ENCODE data around the gene MKKS. TPM values are rescaled to one million over a fixed set of nuclear protein-coding genes. Genes with fewer than 3 reads are reported as not detected.

The MKKS gene
- total and polyA plus RNA-seq, 2 of the 13 experiments (the other 11 are each of a cell fraction or from before 2014, with no cell fraction given) = 26.7 to 34.5 TPM

DNA sequence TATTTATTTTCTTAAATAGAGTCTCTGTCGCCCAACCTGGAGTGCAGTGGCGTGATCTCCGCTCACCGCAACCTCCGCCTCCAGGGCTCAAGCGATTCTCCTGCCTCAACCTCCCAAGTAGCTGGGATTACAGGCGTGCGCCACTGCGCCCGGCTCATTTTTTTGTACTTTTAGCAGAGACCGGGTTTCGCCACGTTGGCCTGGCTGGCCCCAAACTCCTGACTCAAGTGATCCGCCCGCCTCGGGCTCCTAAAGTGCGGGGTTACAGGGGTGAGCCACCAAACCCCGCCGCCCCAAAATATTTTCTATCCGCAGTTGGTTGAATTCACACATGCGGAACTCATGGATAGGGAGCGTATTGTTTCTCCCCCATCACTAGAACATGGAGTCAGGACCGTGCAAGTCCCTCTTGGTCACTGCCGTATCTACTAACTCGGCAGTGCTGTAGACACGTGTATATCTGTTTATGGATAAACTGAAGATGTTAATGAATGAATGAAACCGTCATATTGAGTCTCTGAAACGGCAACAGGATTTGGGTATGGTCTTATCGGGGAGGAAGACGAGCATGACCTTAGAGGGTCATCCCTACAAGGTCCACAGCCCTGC, 904 bp downstream of the MKKS start (continued):
- TF ChIP-seq, protein P1, sequence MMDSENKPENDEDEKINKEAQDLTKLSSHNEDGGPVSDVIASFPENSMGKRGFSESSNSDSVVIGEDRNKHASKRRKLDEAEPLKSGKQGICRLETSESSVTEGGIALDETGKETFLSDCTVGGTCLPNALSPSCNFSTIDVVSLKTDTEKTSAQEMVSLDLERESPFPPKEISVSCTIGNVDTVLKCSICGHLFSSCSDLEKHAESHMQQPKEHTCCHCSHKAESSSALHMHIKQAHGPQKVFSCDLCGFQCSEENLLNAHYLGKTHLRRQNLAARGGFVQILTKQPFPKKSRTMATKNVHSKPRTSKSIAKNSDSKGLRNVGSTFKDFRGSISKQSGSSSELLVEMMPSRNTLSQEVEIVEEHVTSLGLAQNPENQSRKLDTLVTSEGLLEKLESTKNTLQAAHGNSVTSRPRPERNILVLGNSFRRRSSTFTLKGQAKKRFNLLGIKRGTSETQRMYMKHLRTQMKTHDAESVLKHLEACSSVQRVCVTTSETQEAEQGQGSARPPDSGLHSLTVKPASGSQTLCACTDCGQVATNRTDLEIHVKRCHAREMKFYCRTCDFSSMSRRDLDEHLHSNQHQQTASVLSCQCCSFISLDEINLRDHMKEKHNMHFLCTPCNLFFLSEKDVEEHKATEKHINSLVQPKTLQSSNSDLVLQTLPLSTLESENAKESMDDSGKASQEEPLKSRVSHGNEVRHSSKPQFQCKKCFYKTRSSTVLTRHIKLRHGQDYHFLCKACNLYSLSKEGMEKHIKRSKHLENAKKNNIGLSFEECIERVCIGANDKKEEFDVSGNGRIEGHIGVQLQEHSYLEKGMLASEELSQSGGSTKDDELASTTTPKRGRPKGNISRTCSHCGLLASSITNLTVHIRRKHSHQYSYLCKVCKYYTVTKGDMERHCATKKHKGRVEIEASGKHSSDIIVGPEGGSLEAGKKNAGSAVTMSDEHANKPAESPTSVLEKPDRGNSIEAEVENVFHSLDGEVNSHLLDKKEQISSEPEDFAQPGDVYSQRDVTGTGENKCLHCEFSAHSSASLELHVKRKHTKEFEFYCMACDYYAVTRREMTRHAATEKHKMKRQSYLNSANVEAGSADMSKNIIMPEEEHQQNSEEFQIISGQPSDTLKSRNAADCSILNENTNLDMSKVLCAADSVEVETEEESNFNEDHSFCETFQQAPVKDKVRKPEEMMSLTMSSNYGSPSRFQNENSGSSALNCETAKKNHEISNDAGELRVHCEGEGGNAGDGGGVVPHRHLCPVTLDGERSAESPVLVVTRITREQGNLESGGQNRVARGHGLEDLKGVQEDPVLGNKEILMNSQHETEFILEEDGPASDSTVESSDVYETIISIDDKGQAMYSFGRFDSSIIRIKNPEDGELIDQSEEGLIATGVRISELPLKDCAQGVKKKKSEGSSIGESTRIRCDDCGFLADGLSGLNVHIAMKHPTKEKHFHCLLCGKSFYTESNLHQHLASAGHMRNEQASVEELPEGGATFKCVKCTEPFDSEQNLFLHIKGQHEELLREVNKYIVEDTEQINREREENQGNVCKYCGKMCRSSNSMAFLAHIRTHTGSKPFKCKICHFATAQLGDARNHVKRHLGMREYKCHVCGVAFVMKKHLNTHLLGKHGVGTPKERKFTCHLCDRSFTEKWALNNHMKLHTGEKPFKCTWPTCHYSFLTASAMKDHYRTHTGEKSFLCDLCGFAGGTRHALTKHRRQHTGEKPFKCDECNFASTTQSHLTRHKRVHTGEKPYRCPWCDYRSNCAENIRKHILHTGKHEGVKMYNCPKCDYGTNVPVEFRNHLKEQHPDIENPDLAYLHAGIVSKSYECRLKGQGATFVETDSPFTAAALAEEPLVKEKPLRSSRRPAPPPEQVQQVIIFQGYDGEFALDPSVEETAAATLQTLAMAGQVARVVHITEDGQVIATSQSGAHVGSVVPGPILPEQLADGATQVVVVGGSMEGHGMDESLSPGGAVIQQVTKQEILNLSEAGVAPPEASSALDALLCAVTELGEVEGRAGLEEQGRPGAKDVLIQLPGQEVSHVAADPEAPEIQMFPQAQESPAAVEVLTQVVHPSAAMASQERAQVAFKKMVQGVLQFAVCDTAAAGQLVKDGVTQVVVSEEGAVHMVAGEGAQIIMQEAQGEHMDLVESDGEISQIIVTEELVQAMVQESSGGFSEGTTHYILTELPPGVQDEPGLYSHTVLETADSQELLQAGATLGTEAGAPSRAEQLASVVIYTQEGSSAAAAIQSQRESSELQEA (CRISPR knock-in tag; IDR thresholded peaks at IDR 0.05; ENCODE audit: not compliant biosample characterization) = no peak
- TF ChIP-seq ZNF773 (CRISPR knock-in tag; IDR thresholded peaks at IDR 0.05; ENCODE audit: borderline replicate concordance) = no peak
- peak; percentile 88 for TF ChIP-seq ZNF263 (CRISPR knock-in tag; IDR thresholded peaks at IDR 0.05)
- TF ChIP-seq, protein P2, sequence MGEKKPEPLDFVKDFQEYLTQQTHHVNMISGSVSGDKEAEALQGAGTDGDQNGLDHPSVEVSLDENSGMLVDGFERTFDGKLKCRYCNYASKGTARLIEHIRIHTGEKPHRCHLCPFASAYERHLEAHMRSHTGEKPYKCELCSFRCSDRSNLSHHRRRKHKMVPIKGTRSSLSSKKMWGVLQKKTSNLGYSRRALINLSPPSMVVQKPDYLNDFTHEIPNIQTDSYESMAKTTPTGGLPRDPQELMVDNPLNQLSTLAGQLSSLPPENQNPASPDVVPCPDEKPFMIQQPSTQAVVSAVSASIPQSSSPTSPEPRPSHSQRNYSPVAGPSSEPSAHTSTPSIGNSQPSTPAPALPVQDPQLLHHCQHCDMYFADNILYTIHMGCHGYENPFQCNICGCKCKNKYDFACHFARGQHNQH (CRISPR knock-in tag; IDR thresholded peaks at IDR 0.05) = peak; percentile 22; the same call in 1 of the 2 replicates
- 0 out of 2 replicates have a peak, but pooled peaks have one; percentile 4 for TF ChIP-seq SSRP1 (CRISPR knock-in tag; IDR thresholded peaks at IDR 0.05)
- TF ChIP-seq SRF (IDR thresholded peaks at IDR 0.05; ENCODE audit: low read depth, low read length) = no peak
- TF ChIP-seq, protein P3, sequence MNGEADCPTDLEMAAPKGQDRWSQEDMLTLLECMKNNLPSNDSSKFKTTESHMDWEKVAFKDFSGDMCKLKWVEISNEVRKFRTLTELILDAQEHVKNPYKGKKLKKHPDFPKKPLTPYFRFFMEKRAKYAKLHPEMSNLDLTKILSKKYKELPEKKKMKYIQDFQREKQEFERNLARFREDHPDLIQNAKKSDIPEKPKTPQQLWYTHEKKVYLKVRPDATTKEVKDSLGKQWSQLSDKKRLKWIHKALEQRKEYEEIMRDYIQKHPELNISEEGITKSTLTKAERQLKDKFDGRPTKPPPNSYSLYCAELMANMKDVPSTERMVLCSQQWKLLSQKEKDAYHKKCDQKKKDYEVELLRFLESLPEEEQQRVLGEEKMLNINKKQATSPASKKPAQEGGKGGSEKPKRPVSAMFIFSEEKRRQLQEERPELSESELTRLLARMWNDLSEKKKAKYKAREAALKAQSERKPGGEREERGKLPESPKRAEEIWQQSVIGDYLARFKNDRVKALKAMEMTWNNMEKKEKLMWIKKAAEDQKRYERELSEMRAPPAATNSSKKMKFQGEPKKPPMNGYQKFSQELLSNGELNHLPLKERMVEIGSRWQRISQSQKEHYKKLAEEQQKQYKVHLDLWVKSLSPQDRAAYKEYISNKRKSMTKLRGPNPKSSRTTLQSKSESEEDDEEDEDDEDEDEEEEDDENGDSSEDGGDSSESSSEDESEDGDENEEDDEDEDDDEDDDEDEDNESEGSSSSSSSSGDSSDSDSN (CRISPR knock-in tag; IDR thresholded peaks at IDR 0.05) = no peak
- TF ChIP-seq KLF11 (CRISPR knock-in tag; IDR thresholded peaks at IDR 0.05) = no peak
- TF ChIP-seq ZNF816 (CRISPR knock-in tag; IDR thresholded peaks at IDR 0.05; ENCODE audit: borderline replicate concordance) = no peak
- TF ChIP-seq MED1 (CRISPR knock-in tag; IDR thresholded peaks at IDR 0.05) = no peak
- no peak; a peak in 1 of 4 replicates for TF ChIP-seq NR2F1 (CRISPR knock-in tag; IDR thresholded peaks at IDR 0.05)
- TF ChIP-seq ZNF224 (CRISPR knock-in tag; IDR thresholded peaks at IDR 0.05) = no peak
- TF ChIP-seq ZNF264 (CRISPR knock-in tag; IDR thresholded peaks at IDR 0.05) = no peak
- no peak for TF ChIP-seq CENPX (CRISPR knock-in tag; IDR thresholded peaks at IDR 0.05)
- TF ChIP-seq MXI1 (IDR thresholded peaks at IDR 0.05; ENCODE audit: borderline replicate concordance, low read depth, low read length) = no peak
- TF ChIP-seq SALL1 (CRISPR knock-in tag; IDR thresholded peaks at IDR 0.05) = no peak
- TF ChIP-seq PRPF4 (IDR thresholded peaks at IDR 0.05; ENCODE audit: low read depth, low read length, poor library complexity, severe bottlenecking) = peak; percentile 84

Measured in HepG2 (cell line).